Measurements from ENCODE around the gene C11orf97.
"Not testable (repeated sequence)": the region's sequence is repeated elsewhere in the genome, so short reads cannot be mapped to it uniquely, and the experiment has no call there.

Gene C11orf97

DNA sequence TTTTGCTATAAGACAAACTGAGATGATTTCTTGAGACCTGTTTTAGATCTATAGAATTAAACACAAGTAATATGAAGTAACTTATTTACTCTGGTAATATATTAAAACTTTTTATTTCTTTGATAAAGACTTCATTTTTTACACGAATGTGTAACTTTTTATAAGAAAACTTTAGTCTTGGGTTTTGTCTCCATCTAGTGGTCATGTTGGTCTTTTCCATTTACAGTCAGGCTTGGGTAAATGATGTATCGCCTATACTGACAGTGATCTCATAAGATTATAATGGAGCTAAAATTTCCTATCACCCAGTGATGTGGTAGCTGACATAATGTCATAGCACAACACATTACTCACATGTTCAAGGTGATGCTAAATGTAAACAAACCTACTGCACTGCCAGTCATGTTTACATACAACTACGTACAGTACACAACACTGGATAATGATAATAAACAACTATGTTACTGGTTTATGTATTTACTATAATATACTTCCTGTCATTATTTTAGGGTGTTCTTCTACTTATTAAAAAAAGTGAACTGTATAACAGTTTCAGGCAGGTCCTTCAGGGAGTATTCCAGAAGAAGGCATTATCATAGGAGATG is 7.5 kb upstream of the C11orf97 start:
- no peak for DNase-seq
- no peaks in the 10 kb centered on the region for H3K4me1 ChIP-seq
- no peaks in the 10 kb centered on the region for H3K9me3 ChIP-seq
- peaks cover 2% of the 10 kb centered on the region; the same call in 1 of the 2 replicates for H3K36me3 ChIP-seq
- no peak overlapping the region for H3K4me3 ChIP-seq (ENCODE audit: low read depth, low read length)
- H3K27me3 ChIP-seq, result peaks cover 4% of the 10 kb centered on the region; the same call in 1 of the 2 replicates
- TF ChIP-seq, protein P1, sequence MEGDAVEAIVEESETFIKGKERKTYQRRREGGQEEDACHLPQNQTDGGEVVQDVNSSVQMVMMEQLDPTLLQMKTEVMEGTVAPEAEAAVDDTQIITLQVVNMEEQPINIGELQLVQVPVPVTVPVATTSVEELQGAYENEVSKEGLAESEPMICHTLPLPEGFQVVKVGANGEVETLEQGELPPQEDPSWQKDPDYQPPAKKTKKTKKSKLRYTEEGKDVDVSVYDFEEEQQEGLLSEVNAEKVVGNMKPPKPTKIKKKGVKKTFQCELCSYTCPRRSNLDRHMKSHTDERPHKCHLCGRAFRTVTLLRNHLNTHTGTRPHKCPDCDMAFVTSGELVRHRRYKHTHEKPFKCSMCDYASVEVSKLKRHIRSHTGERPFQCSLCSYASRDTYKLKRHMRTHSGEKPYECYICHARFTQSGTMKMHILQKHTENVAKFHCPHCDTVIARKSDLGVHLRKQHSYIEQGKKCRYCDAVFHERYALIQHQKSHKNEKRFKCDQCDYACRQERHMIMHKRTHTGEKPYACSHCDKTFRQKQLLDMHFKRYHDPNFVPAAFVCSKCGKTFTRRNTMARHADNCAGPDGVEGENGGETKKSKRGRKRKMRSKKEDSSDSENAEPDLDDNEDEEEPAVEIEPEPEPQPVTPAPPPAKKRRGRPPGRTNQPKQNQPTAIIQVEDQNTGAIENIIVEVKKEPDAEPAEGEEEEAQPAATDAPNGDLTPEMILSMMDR (IDR thresholded peaks at IDR 0.05; ENCODE audit: low read depth, low read length), result peak; percentile 72

DNA sequence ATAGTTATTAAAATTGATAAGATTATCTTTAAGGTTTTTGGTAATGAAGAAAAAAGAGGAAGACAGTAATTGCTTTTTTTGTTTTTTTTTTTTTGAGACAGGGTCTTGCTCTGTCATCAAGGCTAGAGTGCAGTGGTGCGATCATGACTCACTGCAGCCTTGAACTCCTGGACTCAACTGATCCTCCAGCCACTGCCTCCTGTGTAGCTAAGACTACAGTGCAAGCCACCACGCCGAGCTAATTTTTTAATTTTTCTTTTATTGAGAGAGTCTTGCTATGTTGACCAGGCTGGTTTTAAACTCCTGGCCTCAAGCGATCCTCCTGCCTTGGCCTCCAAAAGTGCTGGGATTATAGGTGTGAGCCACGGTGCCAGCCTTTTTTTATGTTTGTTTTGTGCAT is 5.7 kb upstream of the C11orf97 start:
- DNase-seq, result not testable (repeated sequence)

DNA sequence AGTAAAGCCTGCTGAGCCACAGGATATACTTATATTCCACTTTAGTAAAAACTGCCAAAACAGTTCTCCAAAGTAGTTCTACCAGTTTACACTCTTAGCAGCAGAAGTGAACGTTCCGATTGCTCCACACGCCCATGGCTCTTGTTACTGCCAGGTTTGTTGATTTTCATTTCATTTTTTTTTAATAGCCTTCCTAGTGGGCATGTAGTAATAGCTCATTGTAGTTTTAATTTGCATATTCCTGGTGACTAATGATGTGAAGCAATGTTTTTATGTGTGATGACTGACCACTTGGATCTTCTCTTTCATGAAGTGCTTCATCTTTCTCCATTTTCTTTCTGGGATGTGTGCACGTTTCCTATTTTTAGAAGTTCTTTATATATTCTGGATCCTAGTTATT is 4.8 kb upstream of the C11orf97 start:
- H3K36me3 ChIP-seq, result no peaks in the 10 kb centered on the region
- no peak overlapping the region for H3K4me3 ChIP-seq (ENCODE audit: low read depth, low read length)
- peaks cover 9% of the 10 kb centered on the region; the same call in 1 of the 2 replicates for H3K27me3 ChIP-seq
- H3K4me1 ChIP-seq, result no peaks in the 10 kb centered on the region
- DNase-seq, result no peak
- TF ChIP-seq, protein P1 (IDR thresholded peaks at IDR 0.05; ENCODE audit: low read depth, low read length), result no peak
- no peaks in the 10 kb centered on the region for H3K9me3 ChIP-seq

More for the DNA sequence above, 5.7 kb upstream of the C11orf97 start:
- not testable (repeated sequence) for H3K36me3 ChIP-seq; H3K4me1 ChIP-seq; H3K9me3 ChIP-seq; H3K27me3 ChIP-seq; H3K4me3 ChIP-seq (ENCODE audit: low read depth, low read length)

DNA sequence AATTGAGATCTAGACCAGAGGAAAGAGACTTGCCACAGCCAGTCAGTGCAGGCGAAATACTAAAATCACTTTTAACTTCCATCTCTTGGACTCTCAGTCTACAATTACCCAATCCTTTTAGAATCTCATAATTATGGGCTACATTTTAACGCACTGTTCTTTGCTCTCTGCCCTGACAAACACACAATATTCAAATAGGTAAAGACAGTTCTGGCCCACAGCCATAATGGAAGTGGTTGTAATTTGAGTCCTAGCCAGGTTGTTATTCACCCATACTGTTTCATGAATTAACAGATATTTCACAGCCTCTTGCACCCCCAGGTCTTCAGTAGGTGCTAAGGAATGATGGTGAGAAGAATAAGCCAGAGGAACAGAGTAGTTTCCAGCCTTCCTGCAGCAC is 830 bp downstream of the C11orf97 start:
- Histone ChIP-seq H3K4me1 (no peaks in the 10 kb centered on the region), H3K27me3 (peaks cover 25% of the 10 kb centered on the region), H3K36me3 (no peaks in the 10 kb centered on the region), H3K9me3 (no peaks in the 10 kb centered on the region), H3K4me3 (ENCODE audit: low read depth, low read length) (no peak overlapping the region)
- TF ChIP-seq, protein P1 (IDR thresholded peaks at IDR 0.05; ENCODE audit: low read depth, low read length), result no peak
- no peak for DNase-seq

DNA sequence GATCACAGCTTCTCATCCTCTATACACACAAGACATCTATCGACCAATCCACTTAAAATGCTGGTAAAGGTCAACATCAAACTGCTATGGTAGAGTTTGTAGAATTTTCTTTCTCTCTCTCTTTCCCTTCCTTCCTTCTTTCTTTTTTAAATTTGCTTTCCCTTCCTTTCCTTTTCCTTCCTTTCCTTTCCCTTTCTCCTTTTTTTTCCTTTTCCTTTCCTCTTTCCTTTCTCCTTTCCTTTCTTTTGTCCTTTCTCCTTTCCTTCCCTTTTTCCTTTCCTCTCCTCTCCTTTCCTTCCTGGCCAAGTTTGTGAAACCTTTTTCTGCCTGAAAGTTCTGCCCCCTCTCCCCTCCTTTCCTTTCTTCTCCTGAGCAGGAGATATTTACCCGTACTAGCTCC is 3.1 kb downstream of the C11orf97 start:
- Histone ChIP-seq H3K27me3 (peaks cover 25% of the 10 kb centered on the region), H3K4me3 (ENCODE audit: low read depth, low read length) (no peak overlapping the region), H3K4me1 (no peaks in the 10 kb centered on the region), H3K36me3 (no peaks in the 10 kb centered on the region), H3K9me3 (no peaks in the 10 kb centered on the region)
- TF ChIP-seq, protein P1 (IDR thresholded peaks at IDR 0.05; ENCODE audit: low read depth, low read length), result no peak
- no peak for DNase-seq

DNA sequence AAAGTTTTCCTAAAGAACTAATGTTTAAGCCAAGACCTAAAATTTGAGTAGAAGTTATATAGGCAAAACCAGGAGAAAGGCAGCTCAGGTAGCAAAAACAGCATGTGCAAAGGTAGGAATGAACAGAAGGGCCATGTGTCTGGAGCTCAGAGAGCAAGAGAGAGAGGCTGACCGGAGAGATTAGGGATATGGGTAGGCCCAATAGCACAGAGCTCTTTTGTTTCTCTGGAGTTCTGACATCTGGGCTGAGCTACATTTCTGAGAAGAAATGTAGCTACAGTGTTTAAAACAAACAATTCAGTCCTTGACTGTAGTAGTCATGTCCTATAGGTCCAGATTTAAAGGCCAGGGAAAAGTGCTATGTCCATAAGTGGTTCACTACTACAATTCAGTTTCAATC is 4.5 kb downstream of the C11orf97 start:
- TF ChIP-seq, protein P1 (IDR thresholded peaks at IDR 0.05; ENCODE audit: low read depth, low read length), result no peak
- no peak overlapping the region for H3K4me3 ChIP-seq (ENCODE audit: low read depth, low read length)
- H3K27me3 ChIP-seq, result peaks cover 20% of the 10 kb centered on the region
- H3K4me1 ChIP-seq, result no peaks in the 10 kb centered on the region
- no peak for DNase-seq
- no peaks in the 10 kb centered on the region for H3K36me3 ChIP-seq
- H3K9me3 ChIP-seq, result no peaks in the 10 kb centered on the region

Measured in BE2C (cell line).